H1 (cell line): ENCODE measurements around the gene KCNB1. TPM values are rescaled to one million over a fixed set of nuclear protein-coding genes. Genes with fewer than 3 reads are reported as not detected.

ENCODE experiments used
- CTCF ChIA-PET: fragments of 300-600 bp; sonication (Branson Sonifier 250); formaldehyde crosslinking; loops from one replicate; lab custom pipeline; 2021; ENCODE audit not compliant: partially characterized antibody; lab: Charles Lee
- POLR2A ChIA-PET: fragments of 300-600 bp; sonication (Branson Sonifier 250); formaldehyde crosslinking; loops from one replicate; lab custom pipeline; 2021; ENCODE audit warnings: inconsistent platforms; ENCODE audit not compliant: partially characterized antibody; lab: Charles Lee
- DNase-seq, 2 experiments: peaks; one replicate each; pipeline versions ENCODE4 v3.0.0 to v3.0.0-alpha.2; 2010 to 2022; ENCODE audit warnings: low spot score in 2 of 2, low read depth in 1 of 2, mixed read lengths in 1 of 2
- FAIRE-seq: peaks from 2 replicates; lab custom pipeline; 2011; peaks lifted over from hg19 to GRCh38; lab: Jason Lieb, UNC
- H2AFZ ChIP-seq: 2 replicates; pipeline ENCODE4 v1.8.1; 2012; ENCODE audit warnings: low read length, inconsistent platforms
- H2AK5ac ChIP-seq: 2 replicates; pipeline ENCODE4 v1.6.1; 2013; ENCODE audit warnings: low read depth, low read length
- H2BK120ac ChIP-seq: replicated peaks from 2 replicates; pipeline ENCODE3; 2013; ENCODE audit warnings: low read depth, low read length, inconsistent platforms
- H2BK12ac ChIP-seq: 2 replicates; pipeline ENCODE4 v1.6.1; 2013; ENCODE audit warnings: low read depth, low read length
- H2BK15ac ChIP-seq: 2 replicates; pipeline ENCODE4 v1.6.1; 2013; ENCODE audit warnings: low read length
- H2BK20ac ChIP-seq: 2 replicates; pipeline ENCODE4 v1.6.1; 2013; ENCODE audit warnings: low read length
- H2BK5ac ChIP-seq: 2 replicates; pipeline ENCODE4 v1.6.1; 2013; ENCODE audit warnings: low read depth, low read length
- H3K14ac ChIP-seq: 2 replicates; pipeline ENCODE4 v1.6.1; 2013; ENCODE audit warnings: inconsistent platforms; ENCODE audit not compliant: insufficient read length
- H3K18ac ChIP-seq: 2 replicates; pipeline ENCODE4 v1.6.1; 2013; ENCODE audit warnings: low read length; ENCODE audit errors: extremely low read depth
- H3K23ac ChIP-seq: 2 replicates; pipeline ENCODE4 v1.6.1; 2013; ENCODE audit warnings: inconsistent platforms; ENCODE audit not compliant: insufficient read length
- H3K23me2 ChIP-seq: 2 replicates; pipeline ENCODE4 v1.6.1; 2013; ENCODE audit warnings: low read depth, low read length
- H3K27ac ChIP-seq: 2 replicates; pipeline ENCODE4 v1.6.1; 2011; ENCODE audit warnings: low read depth, low read length, inconsistent platforms
- H3K27me3 ChIP-seq, 4 experiments: replicated peaks in 1 of 4; 1 replicate in 1 of 4; 2 replicates in 3 of 4; pipeline versions ENCODE4 v1.6.1 to v1.8.1; 2011 to 2013; ENCODE audit warnings: low read length in 3 of 4, mild to moderate bottlenecking in 3 of 4, inconsistent platforms in 2 of 4, mixed read lengths in 2 of 4, moderate library complexity in 1 of 4; ENCODE audit not compliant: control insufficient read depth in 3 of 4, insufficient read depth in 3 of 4; ENCODE audit errors: extremely low read depth in 1 of 4
- H3K36me3 ChIP-seq, 4 experiments: 2 replicates each; pipeline versions ENCODE4 v1.6.1 to v1.8.1; 2011 to 2013; ENCODE audit warnings: mild to moderate bottlenecking in 4 of 4, low read length in 3 of 4, moderate library complexity in 2 of 4, control low read depth in 1 of 4, inconsistent platforms in 1 of 4; ENCODE audit not compliant: insufficient read depth in 4 of 4, control insufficient read depth in 2 of 4
- H3K4ac ChIP-seq: replicated peaks from 2 replicates; pipeline ENCODE3; 2013; ENCODE audit warnings: low read length, low read depth, mixed read lengths, inconsistent platforms; ENCODE audit not compliant: insufficient read length
- H3K4me1 ChIP-seq, 4 experiments: replicated peaks in 1 of 4; 1 replicate in 1 of 4; 2 replicates in 3 of 4; pipeline versions ENCODE4 v1.6.1 to v1.8.1; 2011 to 2013; ENCODE audit warnings: low read length in 3 of 4, inconsistent platforms in 2 of 4, mixed read lengths in 1 of 4; ENCODE audit not compliant: insufficient read depth in 4 of 4, control insufficient read depth in 3 of 4
- H3K4me2 ChIP-seq, 2 experiments: 2 replicates each; pipeline versions ENCODE4 v1.6.1 to v1.8.1; 2011 to 2013; ENCODE audit warnings: low read depth in 2 of 2, low read length in 2 of 2, control low read depth in 1 of 2, inconsistent platforms in 1 of 2, mild to moderate bottlenecking in 1 of 2; ENCODE audit not compliant: insufficient read depth in 1 of 2
- H3K4me3 ChIP-seq, 4 experiments: fragments of 200-600, 300-600 bp in 1 of 4; sonication (generic), shearing (Covaris generic), sonication (Bioruptor Twin) in 1 of 4; 2 replicates each; pipeline versions ENCODE4 v1.5.1 to v1.8.1; 2011 to 2016; ENCODE audit warnings: low read length in 4 of 4, low read depth in 3 of 4, control low read depth in 2 of 4, inconsistent platforms in 2 of 4, mild to moderate bottlenecking in 2 of 4, mixed read lengths in 1 of 4, moderate library complexity in 1 of 4; ENCODE audit not compliant: insufficient read depth in 2 of 4; ENCODE audit errors: extremely low read depth in 1 of 4
- H3K56ac ChIP-seq: replicated peaks from 2 replicates; pipeline ENCODE3; 2013; ENCODE audit warnings: low read depth, mild to moderate bottlenecking, mixed read lengths, low read length, inconsistent platforms; ENCODE audit not compliant: insufficient read length
- H3K79me1 ChIP-seq: 2 replicates; pipeline ENCODE4 v1.6.1; 2013; ENCODE audit warnings: low read depth, low read length, control low read depth
- H3K79me2 ChIP-seq, 2 experiments: 2 replicates each; pipeline versions ENCODE4 v1.6.1 to v1.8.1; 2012 to 2013; ENCODE audit warnings: low read length in 2 of 2, mild to moderate bottlenecking in 2 of 2, inconsistent platforms in 1 of 2; ENCODE audit not compliant: insufficient read depth in 2 of 2, control insufficient read depth in 1 of 2
- H3K9ac ChIP-seq, 4 experiments: replicated peaks in 1 of 4; 1 replicate in 1 of 4; 2 replicates in 3 of 4; pipeline versions ENCODE4 v1.6.1 to v1.8.1; 2011 to 2013; ENCODE audit warnings: low read depth in 3 of 4, low read length in 3 of 4, control low read depth in 2 of 4, mild to moderate bottlenecking in 2 of 4, moderate library complexity in 2 of 4, inconsistent platforms in 1 of 4; ENCODE audit errors: extremely low read depth in 1 of 4
- H3K9me3 ChIP-seq, 2 experiments: 2 replicates each; pipeline versions ENCODE4 v1.6.1 to v1.8.1; 2012 to 2013; ENCODE audit warnings: mild to moderate bottlenecking in 2 of 2, moderate library complexity in 2 of 2, control low read depth in 1 of 2, inconsistent platforms in 1 of 2, low read depth in 1 of 2, low read length in 1 of 2, mixed read lengths in 1 of 2; ENCODE audit not compliant: insufficient read depth in 2 of 2
- H4K20me1 ChIP-seq, 2 experiments: replicated peaks in 1 of 2; 2 replicates each; pipeline versions ENCODE3 to v1.8.1; 2011 to 2013; ENCODE audit warnings: inconsistent platforms in 2 of 2, low read length in 2 of 2, mild to moderate bottlenecking in 1 of 2; ENCODE audit not compliant: insufficient read depth in 2 of 2, control insufficient read depth in 1 of 2
- H4K5ac ChIP-seq: 2 replicates; pipeline ENCODE4 v1.6.1; 2013; ENCODE audit warnings: low read length, low read depth, mixed read lengths, inconsistent platforms; ENCODE audit not compliant: insufficient read length
- H4K8ac ChIP-seq: 2 replicates; pipeline ENCODE4 v1.8.0; 2013; ENCODE audit warnings: mild to moderate bottlenecking, moderate library complexity, low read length, inconsistent platforms; ENCODE audit not compliant: insufficient read depth; ENCODE audit errors: extremely low read depth
- H4K91ac ChIP-seq: replicated peaks from 2 replicates; pipeline ENCODE3; 2013; ENCODE audit warnings: low read length, mixed read lengths, inconsistent platforms; ENCODE audit not compliant: insufficient read length
- MAFK ChIP-seq: IDR thresholded peaks from 2 replicates; pipeline ENCODE4 v1.6.1; 2012; ENCODE audit warnings: low read depth, mild to moderate bottlenecking, improper control_type of control experiment, low read length
- POLR2AphosphoS5 ChIP-seq: IDR thresholded peaks from 2 replicates; pipeline ENCODE4 v1.6.1; 2011; ENCODE audit warnings: low read depth, low read length
- SAP30 ChIP-seq: fragments of 300-600 bp; sonication (generic); IDR thresholded peaks from 2 replicates; pipeline ENCODE4 v1.7.1; 2012; ENCODE audit warnings: low read length, moderate library complexity, mild to moderate bottlenecking, inconsistent platforms; ENCODE audit not compliant: insufficient read depth, insufficient replicate concordance
- WGBS, 2 experiments: shearing (Covaris generic) in 1 of 2; methylation state at CpG; one replicate each; pipeline versions ENCODE4 v1.1.6 to v1.1.7; 2013 to 2015; ENCODE audit warnings: low lambda C conversion rate in 2 of 2, mixed read lengths in 2 of 2, inconsistent platforms in 1 of 2, low coverage in 1 of 2, missing lambda C conversion rate in 1 of 2; ENCODE audit not compliant: insufficient replicate concordance in 2 of 2, insufficient coverage in 1 of 2, insufficient read length in 1 of 2; ENCODE audit errors: extremely low coverage in 1 of 2, missing lambda C conversion rate in 1 of 2; 5-methylcytosine and 5-hydroxymethylcytosine counted together
- polyA plus RNA-seq, 7 experiments: library from polyadenylated mRNA; depleted of rRNA in 3 of 7; stranded (reverse) in 5 of 7; unstranded in 2 of 7; fragments of >200 nt in 5 of 7; fragments of 200-250 nt in 2 of 7; gene quantifications; 1 replicate in 5 of 7; 2 replicates in 1 of 7; 4 replicates in 1 of 7; pipeline versions ENCODE4 v1.2.1 to v1.2.3, GENCODE V29; 2011 to 2013; ENCODE audit warnings: missing spikeins in 2 of 7, mixed read lengths in 2 of 7
- total RNA-seq: library from RNA; stranded (reverse); fragmentation: NEBNext Ultra II Directional; extraction: Animal tissue kit (Norgen Biotek cat#: 25700); gene quantifications from 2 replicates; pipeline ENCODE4 v1.2.1, GENCODE V29; 2021

The KCNB1 gene
- total and polyA plus RNA-seq, 2 of the 8 experiments (the other 6 are each of a cell fraction or from before 2014, with no cell fraction given): 0.58 to 0.67 TPM

GRCh38 chr20:49437057-49437456, 45.4 kb downstream of the KCNB1 start:
- Histone ChIP-seq H3K79me1 (no peaks in the 10 kb centered on the region), H3K23me2 (no peaks in the 10 kb centered on the region), H3K4me3 (no peak overlapping the region), H3K14ac (no peak overlapping the region), H3K4me1 (no peaks in the 10 kb centered on the region), H2AFZ (no peak overlapping the region), H3K56ac (no peak overlapping the region), H3K18ac (no peak overlapping the region), H3K27me3 (no peaks in the 10 kb centered on the region), H2BK12ac (no peak overlapping the region), H4K8ac (no peak overlapping the region), H2BK15ac (no peak overlapping the region), H3K27ac (no peak overlapping the region), H3K79me2 (no peaks in the 10 kb centered on the region), H2BK5ac (no peak overlapping the region), H2BK20ac (no peak overlapping the region), H3K23ac (no peak overlapping the region), H2AK5ac (no peak overlapping the region), H2BK120ac (no peak overlapping the region), H3K9me3 (no peaks in the 10 kb centered on the region), H3K4ac (no peak overlapping the region), H3K4me2 (no peak overlapping the region), H3K36me3 (no peaks in the 10 kb centered on the region), H4K5ac (no peak overlapping the region), H3K9ac (no peak overlapping the region), H4K20me1 (peaks cover 0 to 2% of the 10 kb centered on the region in 2 experiments), H4K91ac (no peak overlapping the region)
- no peak for DNase-seq
- FAIRE-seq: no peak
- 88% methylated on average over 3 of the region's 3 CpGs; no CpG with 5 or more reads in 1 of the 2 experiments for WGBS, 2 experiments
- POLR2A ChIA-PET: interaction anchor here (0.6 to 0.8 kb wide), 2 partner anchors 8 to 159 kb away, joined by 3 read pairs; partner anchors contain the start of gene ZNFX1
- CTCF ChIA-PET: interaction anchor here (1.0 to 4.6 kb wide), 7 partner anchors 10 to 102 kb away, joined by 3 to 19 read pairs (median 6); no protein-coding TSS in a partner anchor
- no peak for TF ChIP-seq SAP30
- no peak for TF ChIP-seq MAFK
- TF ChIP-seq POLR2AphosphoS5: no peak
